HCT116 (cell line): ENCODE data around the gene SELENOW. TPM values are rescaled to one million over a fixed set of nuclear protein-coding genes. Genes with fewer than 3 reads are reported as not detected.

Source experiments
- ATAC-seq: fragments of 200-7000 bp; cut with Tn5 transposase; 2 replicates; pipeline ENCODE4 v1.9.1; 2020; ENCODE audit warnings: mild to moderate bottlenecking, moderate library complexity
- Bru-seq: library from RNA; stranded (reverse); fragments of 400-500 nt; gene quantifications from one replicate; lab custom pipeline; 2021; lab: Mats Ljungman, UMichigan
- BruChase-seq, 2 experiments: library from RNA; stranded (reverse); fragments of 400-500 nt; gene quantifications; one replicate each; lab custom pipeline; 2021; lab: Mats Ljungman, UMichigan
- BruUV-seq: library from RNA; stranded (reverse); fragments of 400-500 nt; replicated peaks from 2 replicates; lab custom pipeline; 2021; lab: Mats Ljungman, UMichigan
- CTCF ChIA-PET: fragments of 300-600 bp; sonication (Branson Sonifier 250); formaldehyde crosslinking; loops from one replicate; lab custom pipeline; 2021; ENCODE audit warnings: antibody characterized with exemption; lab: Charles Lee
- POLR2A ChIA-PET: fragments of 300-600, 350-600 bp; sonication (Branson Sonifier 250); formaldehyde crosslinking; loops from one replicate; lab custom pipeline; 2021; ENCODE audit warnings: antibody characterized with exemption; lab: Charles Lee
- RAD21 ChIA-PET, 2 experiments: fragments of 300-600 bp; sonication (Branson Sonifier 250); formaldehyde crosslinking; loops; one replicate each; lab custom pipeline; 2023; ENCODE audit warnings: low total read pairs in 2 of 2; ENCODE audit not compliant: uncharacterized antibody in 2 of 2, unreplicated experiment in 2 of 2, low non-redundant PET in 1 of 2; lab: Charles Lee
- DNase-seq: peaks from one replicate; pipeline ENCODE4 v3.0.0-alpha.2; 2010; ENCODE audit warnings: low read depth, low spot score
- H2AFZ ChIP-seq: fragments of 200-600 bp; shearing (Covaris generic), sonication (generic); 2 replicates; pipeline ENCODE4 v1.6.1; 2017; ENCODE audit warnings: low read depth, mixed run types, mixed read lengths, antibody characterized with exemption, low read length; ENCODE audit not compliant: poor library complexity, severe bottlenecking
- H3K27ac ChIP-seq: 2 replicates; pipeline ENCODE4 v1.5.1; 2012; ENCODE audit warnings: low read depth, low read length
- H3K27me3 ChIP-seq: fragments of 200-600 bp; sonication (generic); 2 replicates; pipeline ENCODE4 v1.6.1; 2016; ENCODE audit warnings: mixed run types, low read length, mixed read lengths; ENCODE audit not compliant: insufficient read depth
- H3K36me3 ChIP-seq, 2 experiments: fragments of 200-500 bp in 1 of 2; fragments of 200-600 bp in 1 of 2; sonication (Bioruptor generic) in 1 of 2; sonication (generic) in 1 of 2; 2 replicates each; pipeline versions ENCODE4 v1.5.1 to v1.6.1; 2014 to 2016; ENCODE audit warnings: low read length in 2 of 2, inconsistent platforms in 1 of 2, mixed read lengths in 1 of 2, mixed run types in 1 of 2; ENCODE audit not compliant: insufficient read depth in 2 of 2, control insufficient read depth in 1 of 2
- H3K4me1 ChIP-seq, 2 experiments: fragments of 200-600 bp in 1 of 2; sonication (generic) in 1 of 2; 2 replicates each; pipeline versions ENCODE4 v1.5.1 to v1.6.1; 2012 to 2017; ENCODE audit warnings: low read length in 2 of 2, inconsistent platforms in 1 of 2, mild to moderate bottlenecking in 1 of 2, mixed read lengths in 1 of 2, mixed run types in 1 of 2, moderate library complexity in 1 of 2; ENCODE audit not compliant: insufficient read depth in 2 of 2, control insufficient read depth in 1 of 2
- H3K4me2 ChIP-seq: fragments of 200-600 bp; sonication (generic); 2 replicates; pipeline ENCODE4 v1.6.1; 2017; ENCODE audit warnings: mixed run types, low read length, mixed read lengths
- H3K4me3 ChIP-seq, 2 experiments: fragments of 200-600 bp in 1 of 2; sonication (generic) in 1 of 2; replicated peaks in 1 of 2; 2 replicates each; pipeline ENCODE4 v1.5.1; 2011 to 2016; ENCODE audit warnings: low read length in 2 of 2, control low read depth in 1 of 2, low read depth in 1 of 2, mild to moderate bottlenecking in 1 of 2, mixed read lengths in 1 of 2, mixed run types in 1 of 2
- H3K79me2 ChIP-seq: fragments of 200-600 bp; sonication (generic); 2 replicates; pipeline ENCODE4 v1.6.1; 2017; ENCODE audit warnings: mild to moderate bottlenecking, mixed run types, low read length, moderate library complexity, mixed read lengths; ENCODE audit not compliant: insufficient read depth
- H3K9ac ChIP-seq: fragments of 200-600 bp; sonication (generic); 2 replicates; pipeline ENCODE4 v1.6.1; 2016; ENCODE audit warnings: low read length, mixed read lengths
- H3K9me2 ChIP-seq: fragments of 200-600 bp; sonication (generic), shearing (Covaris generic); 2 replicates; pipeline ENCODE4 v1.6.1; 2017; ENCODE audit warnings: mixed run types, mild to moderate bottlenecking, moderate library complexity; ENCODE audit not compliant: insufficient read depth
- H3K9me3 ChIP-seq, 2 experiments: fragments of 200-500 bp in 1 of 2; fragments of 200-600 bp in 1 of 2; sonication (Bioruptor generic) in 1 of 2; sonication (generic) in 1 of 2; 2 replicates each; pipeline ENCODE4 v1.6.1; 2014 to 2017; ENCODE audit warnings: low read length in 2 of 2, mixed read lengths in 2 of 2, inconsistent platforms in 1 of 2, low read depth in 1 of 2, mild to moderate bottlenecking in 1 of 2, mixed run types in 1 of 2, moderate library complexity in 1 of 2; ENCODE audit not compliant: control insufficient read depth in 1 of 2, insufficient read depth in 1 of 2
- H4K20me1 ChIP-seq: fragments of 200-600 bp; sonication (generic), shearing (Covaris generic); 2 replicates; pipeline ENCODE4 v1.6.1; 2017; ENCODE audit warnings: mixed run types, mild to moderate bottlenecking, moderate library complexity; ENCODE audit not compliant: insufficient read depth
- CBX3 ChIP-seq: IDR thresholded peaks from 2 replicates; pipeline ENCODE4 v1.6.1; 2012; ENCODE audit warnings: low read depth
- CEBPB ChIP-seq: IDR thresholded peaks from 2 replicates; pipeline ENCODE4 v1.6.1; 2012; ENCODE audit warnings: low read depth
- EGR1 ChIP-seq: IDR thresholded peaks from 2 replicates; pipeline ENCODE4 v1.6.1; 2012; ENCODE audit warnings: low read depth
- ELF1 ChIP-seq: IDR thresholded peaks from 2 replicates; pipeline ENCODE4 v1.6.1; 2012; ENCODE audit warnings: low read depth, borderline replicate concordance
- EZH2 ChIP-seq: fragments of 200-600 bp; sonication (generic); IDR thresholded peaks from 2 replicates; pipeline ENCODE4 v1.6.1; 2017; ENCODE audit warnings: antibody characterized with exemption, mixed run types
- EZH2phosphoT487 ChIP-seq: fragments of 200-600 bp; IDR thresholded peaks from 2 replicates; pipeline ENCODE4 v1.6.1; 2018; ENCODE audit warnings: antibody characterized with exemption, borderline replicate concordance
- FOSL1 ChIP-seq: IDR thresholded peaks from 2 replicates; pipeline ENCODE4 v1.6.1; 2012; ENCODE audit warnings: low read depth
- JUND ChIP-seq: IDR thresholded peaks from 2 replicates; pipeline ENCODE4 v1.6.1; 2012
- POLR2A ChIP-seq: IDR thresholded peaks from 2 replicates; pipeline ENCODE4 v1.7.0; 2011; ENCODE audit warnings: borderline replicate concordance; ENCODE audit not compliant: insufficient read depth, insufficient read length; ENCODE audit errors: extremely low read depth
- POLR2AphosphoS5 ChIP-seq: IDR thresholded peaks from 2 replicates; pipeline ENCODE4 v1.6.1; 2011; ENCODE audit warnings: mild to moderate bottlenecking, low read depth, low read length, moderate library complexity
- RAD21 ChIP-seq: IDR thresholded peaks from 2 replicates; pipeline ENCODE4 v1.6.1; 2012; ENCODE audit warnings: low read depth, mild to moderate bottlenecking
- SIN3A ChIP-seq: IDR thresholded peaks from 2 replicates; pipeline ENCODE4 v1.6.1; 2012; ENCODE audit warnings: low read depth
- SRF ChIP-seq: IDR thresholded peaks from 2 replicates; pipeline ENCODE4 v1.6.1; 2012; ENCODE audit warnings: low read depth
- YY1 ChIP-seq: IDR thresholded peaks from 2 replicates; pipeline ENCODE4 v1.6.1; 2011; ENCODE audit warnings: low read length, low read depth, moderate library complexity, mild to moderate bottlenecking; ENCODE audit not compliant: insufficient replicate concordance; ENCODE audit errors: extremely low read depth
- ZFX ChIP-seq: fragments of 450-650 bp; IDR thresholded peaks from 2 replicates; pipeline ENCODE4 v1.6.1; 2017
- ZNF274 ChIP-seq: fragments of 200-500 bp; sonication (Bioruptor generic); IDR thresholded peaks from 2 replicates; pipeline ENCODE4 v1.6.1; 2014; ENCODE audit warnings: mild to moderate bottlenecking, low read depth, low read length, inconsistent platforms
- intact Hi-C: fragments of 100-400 bp; cut with micrococcal nuclease; formaldehyde crosslinking; loops from 2 replicates; pipeline ENCODE4 v1.10.0; 2022
- long read RNA-seq: library from polyadenylated mRNA; unstranded; transcript quantifications from one replicate; pipeline ENCODE4 v2.0.0, GENCODE V29; 2021; ENCODE audit not compliant: unreplicated experiment
- polyA plus RNA-seq: library from polyadenylated mRNA; unstranded; fragments of >200 nt; gene quantifications from 2 replicates; pipeline ENCODE4 v1.2.1, GENCODE V29; 2012; ENCODE audit warnings: missing spikeins
- total RNA-seq: library from RNA; stranded (reverse); gene quantifications from one replicate; pipeline ENCODE4 v1.2.1, GENCODE V29; 2021; ENCODE audit not compliant: unreplicated experiment
- TF ChIP-seq, protein P1 (sequence below): IDR thresholded peaks from 2 replicates; pipeline ENCODE4 v1.6.1; 2012; ENCODE audit warnings: low read depth
- TF ChIP-seq, protein P2 (sequence below): IDR thresholded peaks from 2 replicates; pipeline ENCODE4 v1.6.1; 2011; ENCODE audit warnings: mild to moderate bottlenecking, low read length, moderate library complexity; ENCODE audit not compliant: insufficient replicate concordance; ENCODE audit errors: extremely low read depth
- TF ChIP-seq, protein P3 (sequence below): IDR thresholded peaks from 2 replicates; pipeline ENCODE4 v1.6.1; 2012

SELENOW gene
- total RNA-seq: 181 TPM
- 177 and 232 TPM in 2 replicates for polyA plus RNA-seq
- Bru-seq, nascent RNA: percentile 87 among the genes with signal in this experiment
- percentile 95 among the genes with signal in this experiment for BruChase-seq, experiment 1, labeled RNA remaining after a 6-hour chase
- BruChase-seq, experiment 2, labeled RNA remaining after a 2-hour chase: percentile 95 among the genes with signal in this experiment
- long read RNA-seq, transcript SELENOW-212 (6 exons, 888 nt): minor isoform, 51 of 174 reads
- long read RNA-seq, transcript SELENOW-215 (1 exons, 2,503 nt): major isoform, 95 of 174 reads
- long read RNA-seq, transcript SELENOW-206 (5 exons, 2,437 nt): minor isoform, 12 of 174 reads
- long read RNA-seq, partial matches to known transcripts: 0 of 174 reads
- long read RNA-seq, other reads (novel, unspliced or antisense): 14 of 174 reads

DNA sequence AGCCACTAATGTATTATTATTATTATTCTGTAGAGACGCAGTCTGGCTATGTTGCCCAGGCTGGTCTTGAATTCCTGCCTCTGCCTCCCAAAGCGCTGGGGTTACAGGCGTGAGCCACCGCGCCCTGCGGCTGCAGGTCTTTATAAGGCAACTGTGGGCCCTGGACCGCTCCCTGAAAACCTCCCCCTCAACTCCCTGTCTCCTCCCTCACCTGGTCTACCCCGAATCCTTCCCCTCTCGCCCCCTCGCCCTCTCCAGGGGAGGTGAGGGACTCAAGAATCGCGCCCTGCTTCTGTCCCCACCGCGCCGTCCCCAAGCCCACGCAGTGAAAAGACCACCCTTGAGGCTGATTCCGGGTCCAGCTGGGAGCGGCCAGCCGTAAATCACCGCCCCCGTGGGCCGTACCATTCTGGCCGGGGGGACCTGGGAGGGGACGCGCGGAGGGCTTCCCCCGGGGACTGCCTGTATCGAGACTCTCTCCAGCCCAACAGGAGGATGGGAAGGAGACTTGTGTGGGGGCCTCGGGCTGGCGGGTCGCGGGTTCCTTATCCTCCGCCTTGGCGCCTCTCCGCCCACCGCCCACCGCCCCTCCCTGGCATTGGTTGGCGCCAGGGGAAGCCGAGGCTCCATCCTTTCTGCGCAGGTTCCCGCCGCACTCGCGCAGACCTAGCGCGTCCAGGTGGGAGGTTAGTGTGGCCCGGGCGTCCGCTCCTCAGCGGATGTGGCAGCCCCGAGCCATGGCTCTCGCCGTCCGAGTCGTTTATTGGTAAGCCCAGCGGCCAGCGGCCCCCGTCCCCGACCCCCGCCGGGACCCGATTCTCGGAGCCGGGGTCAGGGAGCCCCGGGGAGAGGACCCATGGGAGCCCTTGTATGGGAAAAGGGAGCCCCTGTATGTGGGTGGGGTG, at the start of gene SELENOW:
Gene SELENOW (plus strand): TSS at position 655 of the 905 bp plus-strand sequence. CDS start 83 bp downstream, at position 738.
- peak within 1 kb of the TSS; percentile 98 for H3K27ac ChIP-seq
- ATAC-seq (peak; percentile 89), DNase-seq (peak; percentile 55)
- intact Hi-C loops: no loop called here
- peaks cover 13 to 24% of the 10 kb centered on the region in 2 experiments; a peak in 3 of 4 replicates for H3K4me1 ChIP-seq
- peaks cover 24 to 26% of the 10 kb centered on the region in 2 experiments; a peak in 3 of 4 replicates for H3K36me3 ChIP-seq
- H2AFZ ChIP-seq: peak within 1 kb of the TSS; percentile 80
- H3K79me2 ChIP-seq: peaks cover 41% of the 10 kb centered on the region
- H3K4me3 ChIP-seq: peak within 1 kb of the TSS; percentile 97 to 99
- no peaks in the 10 kb centered on the region for H4K20me1 ChIP-seq
- peak within 1 kb of the TSS; percentile 84 for H3K9ac ChIP-seq
- H3K9me2 ChIP-seq: no peaks in the 10 kb centered on the region
- no TSS peak for BruUV-seq
- H3K27me3 ChIP-seq: no peaks in the 10 kb centered on the region
- ChIA-PET RAD21 (no interaction called here), CTCF (interaction anchor here (1.2 to 1.5 kb wide), 3 partner anchors 11 to 16 kb away, joined by 3 to 4 read pairs (median 3); no protein-coding TSS in a partner anchor), POLR2A (interaction anchor here (0.6 to 1.3 kb wide), 2 partner anchors 13 to 443 kb away, joined by 4 to 5 read pairs; no protein-coding TSS in a partner anchor)
- H3K4me2 ChIP-seq: peak within 1 kb of the TSS; percentile 99
- no peaks in the 10 kb centered on the region for H3K9me3 ChIP-seq
- TF ChIP-seq JUND: peak; percentile 79
- no peak; the same call in 1 of the 2 replicates for TF ChIP-seq ELF1
- TF ChIP-seq EZH2phosphoT487: no peak
- TF ChIP-seq, protein P1, sequence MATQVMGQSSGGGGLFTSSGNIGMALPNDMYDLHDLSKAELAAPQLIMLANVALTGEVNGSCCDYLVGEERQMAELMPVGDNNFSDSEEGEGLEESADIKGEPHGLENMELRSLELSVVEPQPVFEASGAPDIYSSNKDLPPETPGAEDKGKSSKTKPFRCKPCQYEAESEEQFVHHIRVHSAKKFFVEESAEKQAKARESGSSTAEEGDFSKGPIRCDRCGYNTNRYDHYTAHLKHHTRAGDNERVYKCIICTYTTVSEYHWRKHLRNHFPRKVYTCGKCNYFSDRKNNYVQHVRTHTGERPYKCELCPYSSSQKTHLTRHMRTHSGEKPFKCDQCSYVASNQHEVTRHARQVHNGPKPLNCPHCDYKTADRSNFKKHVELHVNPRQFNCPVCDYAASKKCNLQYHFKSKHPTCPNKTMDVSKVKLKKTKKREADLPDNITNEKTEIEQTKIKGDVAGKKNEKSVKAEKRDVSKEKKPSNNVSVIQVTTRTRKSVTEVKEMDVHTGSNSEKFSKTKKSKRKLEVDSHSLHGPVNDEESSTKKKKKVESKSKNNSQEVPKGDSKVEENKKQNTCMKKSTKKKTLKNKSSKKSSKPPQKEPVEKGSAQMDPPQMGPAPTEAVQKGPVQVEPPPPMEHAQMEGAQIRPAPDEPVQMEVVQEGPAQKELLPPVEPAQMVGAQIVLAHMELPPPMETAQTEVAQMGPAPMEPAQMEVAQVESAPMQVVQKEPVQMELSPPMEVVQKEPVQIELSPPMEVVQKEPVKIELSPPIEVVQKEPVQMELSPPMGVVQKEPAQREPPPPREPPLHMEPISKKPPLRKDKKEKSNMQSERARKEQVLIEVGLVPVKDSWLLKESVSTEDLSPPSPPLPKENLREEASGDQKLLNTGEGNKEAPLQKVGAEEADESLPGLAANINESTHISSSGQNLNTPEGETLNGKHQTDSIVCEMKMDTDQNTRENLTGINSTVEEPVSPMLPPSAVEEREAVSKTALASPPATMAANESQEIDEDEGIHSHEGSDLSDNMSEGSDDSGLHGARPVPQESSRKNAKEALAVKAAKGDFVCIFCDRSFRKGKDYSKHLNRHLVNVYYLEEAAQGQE: no peak
- TF ChIP-seq POLR2A: peak; percentile 93
- peak; percentile 57 for TF ChIP-seq YY1
- no peak for TF ChIP-seq RAD21
- TF ChIP-seq, protein P2, sequence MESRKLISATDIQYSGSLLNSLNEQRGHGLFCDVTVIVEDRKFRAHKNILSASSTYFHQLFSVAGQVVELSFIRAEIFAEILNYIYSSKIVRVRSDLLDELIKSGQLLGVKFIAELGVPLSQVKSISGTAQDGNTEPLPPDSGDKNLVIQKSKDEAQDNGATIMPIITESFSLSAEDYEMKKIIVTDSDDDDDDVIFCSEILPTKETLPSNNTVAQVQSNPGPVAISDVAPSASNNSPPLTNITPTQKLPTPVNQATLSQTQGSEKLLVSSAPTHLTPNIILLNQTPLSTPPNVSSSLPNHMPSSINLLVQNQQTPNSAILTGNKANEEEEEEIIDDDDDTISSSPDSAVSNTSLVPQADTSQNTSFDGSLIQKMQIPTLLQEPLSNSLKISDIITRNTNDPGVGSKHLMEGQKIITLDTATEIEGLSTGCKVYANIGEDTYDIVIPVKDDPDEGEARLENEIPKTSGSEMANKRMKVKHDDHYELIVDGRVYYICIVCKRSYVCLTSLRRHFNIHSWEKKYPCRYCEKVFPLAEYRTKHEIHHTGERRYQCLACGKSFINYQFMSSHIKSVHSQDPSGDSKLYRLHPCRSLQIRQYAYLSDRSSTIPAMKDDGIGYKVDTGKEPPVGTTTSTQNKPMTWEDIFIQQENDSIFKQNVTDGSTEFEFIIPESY: no peak
- no peak for TF ChIP-seq EZH2
- no peak for TF ChIP-seq ZNF274
- TF ChIP-seq POLR2AphosphoS5: peak; percentile 99
- no peak for TF ChIP-seq SRF
- TF ChIP-seq EGR1: peak; percentile 99
- no peak for TF ChIP-seq CEBPB
- TF ChIP-seq, protein P3, sequence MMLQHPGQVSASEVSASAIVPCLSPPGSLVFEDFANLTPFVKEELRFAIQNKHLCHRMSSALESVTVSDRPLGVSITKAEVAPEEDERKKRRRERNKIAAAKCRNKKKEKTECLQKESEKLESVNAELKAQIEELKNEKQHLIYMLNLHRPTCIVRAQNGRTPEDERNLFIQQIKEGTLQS: no peak
- TF ChIP-seq CBX3: peak; percentile 57
- no peak for TF ChIP-seq FOSL1
- TF ChIP-seq SIN3A: peak; percentile 94
- TF ChIP-seq ZFX: peak; percentile 54; the same call in 1 of the 2 replicates
